Germinal center (tissue), 1 donor: ENCODE measurements around the gene CBX2.

Source experiments
- DNase-seq: peaks from one replicate; pipeline ENCODE4 v3.0.0; 2012; ENCODE audit warnings: mixed read lengths, low spot score

CBX2 gene

DNA sequence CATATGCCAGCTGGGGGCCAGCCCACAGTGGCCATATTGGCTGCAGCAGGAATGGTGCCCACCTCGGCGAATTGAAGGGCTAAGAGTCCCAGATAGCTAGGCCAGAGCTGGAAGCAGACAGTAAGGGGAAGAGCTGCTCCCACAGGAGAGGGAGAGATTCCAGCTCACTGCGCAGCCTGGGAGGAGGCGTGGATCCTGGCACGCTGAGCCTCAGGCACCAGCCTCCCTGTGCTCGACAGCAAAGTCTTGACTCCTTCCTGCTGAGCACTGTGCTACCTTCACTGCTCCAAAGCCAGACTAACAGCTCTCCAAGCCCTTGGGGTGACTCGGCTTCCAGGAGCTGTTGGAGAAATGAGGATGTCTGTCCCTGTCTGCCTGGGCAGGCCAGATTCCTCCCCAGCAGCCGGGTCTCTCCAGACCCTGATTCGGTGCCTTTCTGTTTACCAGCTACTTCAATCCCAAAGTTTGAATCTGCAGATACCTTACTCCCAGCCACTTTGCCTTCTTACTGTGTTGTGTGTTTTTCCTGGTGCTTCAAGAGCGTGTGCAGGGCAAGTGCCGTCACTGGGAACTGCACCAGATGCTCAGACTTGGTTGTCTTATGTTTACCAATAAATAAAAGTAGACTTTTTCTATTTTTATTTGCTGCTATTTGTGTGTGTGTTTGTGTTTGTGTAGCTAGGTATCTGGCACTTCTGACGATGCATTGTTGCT lies 9.1 kb downstream of the CBX2 start:
- no peak for DNase-seq

DNA sequence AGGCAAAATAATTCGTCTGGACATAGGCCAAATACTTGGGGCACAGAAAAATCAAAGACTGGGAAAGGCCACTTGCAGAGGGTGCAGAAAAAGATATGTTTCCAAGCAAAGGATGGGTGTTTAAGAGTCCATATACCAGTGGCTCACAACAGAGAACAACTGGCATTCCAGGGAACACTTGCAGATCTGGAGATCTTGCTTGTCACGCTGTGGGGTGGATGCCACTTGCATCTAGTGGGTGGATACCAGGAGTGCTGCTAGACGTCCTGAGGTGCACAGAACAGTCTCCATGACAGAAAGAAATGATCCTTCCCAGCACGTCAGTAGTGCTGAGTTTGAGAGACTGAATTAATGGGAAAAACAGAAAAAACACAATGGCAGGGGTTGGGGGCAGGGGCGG lies 10.5 kb downstream of the CBX2 start:
- no peak for DNase-seq

DNA sequence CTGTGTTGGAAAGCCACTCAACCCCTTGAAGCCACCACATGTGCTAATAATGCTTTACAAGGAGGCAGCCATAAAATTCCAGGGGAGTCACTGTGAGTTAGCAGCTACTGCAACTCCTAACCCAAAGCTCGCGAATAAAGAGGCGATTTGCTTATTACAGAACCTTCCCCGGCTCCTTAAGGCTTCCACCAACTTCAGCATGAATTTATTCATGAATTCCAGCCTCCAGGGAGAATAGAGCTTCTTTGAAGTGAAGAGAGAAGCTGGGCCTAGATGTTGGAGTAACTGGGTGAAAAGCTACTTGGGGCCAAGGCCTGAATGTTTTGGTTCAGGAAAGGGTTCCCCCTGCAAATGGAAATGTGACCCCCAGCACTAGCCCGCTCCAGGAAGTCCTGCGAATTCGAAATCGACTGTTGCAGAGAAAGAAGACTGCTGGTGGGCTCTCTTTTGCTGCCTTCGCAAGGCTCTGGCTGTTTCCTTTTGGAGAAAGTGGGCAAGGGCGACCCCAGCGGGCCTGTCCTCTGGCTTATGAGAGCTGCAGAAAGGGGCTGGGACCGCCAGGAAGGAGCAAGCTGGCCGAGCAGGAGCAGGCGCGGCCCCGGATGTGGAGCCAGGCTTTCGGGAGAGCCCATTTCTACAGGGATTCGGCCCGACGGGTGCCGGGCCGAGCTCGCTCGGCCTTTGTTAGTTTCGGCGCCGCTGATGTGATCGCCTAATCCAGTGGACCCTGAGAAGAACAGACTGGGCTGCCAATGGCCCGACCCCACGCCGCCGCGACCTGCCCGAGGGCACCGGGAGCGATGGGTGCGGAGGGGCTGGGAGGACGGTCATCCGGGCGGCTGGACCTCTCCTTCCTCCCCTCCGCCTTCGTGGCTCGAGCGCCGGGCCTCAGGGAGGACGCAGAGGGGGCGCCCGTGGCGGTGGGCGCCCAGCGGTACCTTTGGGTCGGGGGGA lies 11.3 kb downstream of the CBX2 start:
- DNase-seq = no peak

DNA sequence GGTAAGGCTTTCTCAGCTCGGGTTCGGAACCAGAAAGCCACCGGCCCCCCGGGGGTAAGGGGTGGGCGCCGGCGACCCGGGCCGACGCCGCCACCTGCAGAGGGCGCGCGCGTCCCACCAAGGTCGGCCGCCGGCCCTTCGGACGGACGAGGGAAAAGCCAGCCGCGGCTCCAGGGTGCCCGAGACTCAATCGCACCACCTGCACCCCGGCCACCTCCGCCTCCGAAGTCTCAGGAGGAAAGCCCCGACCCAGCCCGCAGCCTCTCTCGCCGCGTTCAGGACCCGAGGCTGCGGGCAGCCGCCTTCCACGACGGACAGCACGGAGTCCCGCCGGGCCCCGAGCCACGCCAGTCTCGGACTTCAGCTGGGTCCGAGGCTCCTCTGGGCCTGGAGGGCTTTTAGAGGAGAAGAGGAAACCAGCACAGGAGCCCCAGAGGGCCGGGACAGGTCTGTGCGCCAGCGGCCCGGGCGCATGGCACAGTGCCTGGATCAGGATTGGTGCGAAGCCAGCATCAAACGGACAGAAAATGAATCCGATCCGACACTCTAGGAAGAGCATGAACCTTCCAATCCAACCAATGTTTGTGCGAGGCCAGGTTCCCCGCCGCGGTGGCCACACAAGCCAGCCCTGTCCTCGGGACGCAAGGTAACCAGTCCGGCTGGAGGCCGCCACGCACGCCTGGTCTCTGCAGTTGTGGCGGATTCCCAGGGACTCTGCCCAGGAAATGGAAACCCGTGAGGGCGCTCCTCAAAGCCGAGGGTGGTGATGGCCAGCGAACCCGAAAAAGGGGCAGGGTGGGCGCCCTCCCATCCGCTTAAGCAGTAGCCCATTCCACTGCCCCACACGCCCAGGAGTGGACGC lies 12.2 kb downstream of the CBX2 start:
- DNase-seq = peak; percentile 82

DNA sequence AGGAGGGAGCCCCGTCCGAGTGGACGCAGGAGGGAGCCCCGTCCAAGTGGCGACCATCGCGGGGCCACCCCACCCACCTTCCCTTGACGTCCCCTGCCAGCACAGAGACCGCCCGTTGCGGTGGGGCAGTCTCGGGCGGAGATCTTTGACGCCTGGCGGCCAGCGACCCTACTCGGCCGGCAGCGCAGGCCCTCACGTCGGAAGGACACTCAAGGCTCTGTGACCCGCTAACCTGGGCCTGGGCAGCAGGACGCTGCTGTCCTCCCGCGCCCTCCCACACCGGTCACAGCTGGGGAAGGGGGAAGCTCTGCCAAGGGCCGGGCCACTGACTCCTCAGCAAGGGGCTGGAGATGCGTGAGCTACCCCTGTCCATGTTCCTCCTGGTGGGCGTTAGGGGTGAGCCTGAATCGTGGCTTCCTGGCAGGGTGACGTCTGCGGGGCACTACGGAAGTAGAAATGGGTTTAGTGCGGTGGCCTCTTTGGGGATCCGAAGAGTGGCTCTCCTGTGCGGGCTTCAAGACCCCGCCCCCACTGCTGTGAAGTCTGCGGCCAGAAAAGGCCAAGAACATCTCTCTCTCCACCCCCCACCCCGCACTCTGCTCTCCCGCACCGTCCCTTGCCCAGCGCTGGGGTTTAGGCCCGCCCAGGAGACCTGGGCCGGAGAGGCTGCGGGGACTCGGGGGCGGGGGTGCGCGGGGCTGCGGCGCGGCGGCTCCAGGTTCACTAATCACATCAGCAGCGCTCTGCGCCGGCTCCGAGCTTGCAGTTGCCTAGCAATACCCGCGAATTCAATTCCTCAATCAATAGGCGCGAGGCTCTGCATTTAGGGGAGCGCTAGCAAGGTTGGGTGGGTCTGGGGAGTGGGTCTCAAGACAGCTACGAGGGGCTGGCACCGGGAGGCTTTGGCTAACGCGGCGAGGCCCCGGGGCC lies 13.1 kb downstream of the CBX2 start:
- DNase-seq = no peak

DNA sequence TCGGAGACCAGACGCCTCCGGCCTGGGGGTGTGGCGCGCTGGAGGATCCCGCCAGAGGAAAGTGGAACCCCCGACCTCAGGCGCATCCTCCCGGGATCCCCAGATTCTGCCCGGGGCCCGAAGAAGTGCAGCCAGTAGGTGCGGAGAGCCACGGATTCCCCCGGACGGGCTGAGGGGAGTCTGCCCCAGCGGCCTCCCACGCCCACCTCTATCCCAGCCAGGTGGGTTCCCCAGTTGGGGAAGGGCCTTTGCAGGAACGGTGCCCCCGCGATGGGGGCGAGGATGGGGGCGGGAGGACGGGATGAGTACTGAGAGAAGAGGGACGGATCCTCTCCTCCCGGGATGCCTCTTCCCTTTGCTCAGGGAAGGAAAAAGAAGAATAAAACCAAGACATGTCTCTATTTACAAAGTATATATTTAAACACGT lies 13.8 kb downstream of the CBX2 start:
- no peak for DNase-seq

DNA sequence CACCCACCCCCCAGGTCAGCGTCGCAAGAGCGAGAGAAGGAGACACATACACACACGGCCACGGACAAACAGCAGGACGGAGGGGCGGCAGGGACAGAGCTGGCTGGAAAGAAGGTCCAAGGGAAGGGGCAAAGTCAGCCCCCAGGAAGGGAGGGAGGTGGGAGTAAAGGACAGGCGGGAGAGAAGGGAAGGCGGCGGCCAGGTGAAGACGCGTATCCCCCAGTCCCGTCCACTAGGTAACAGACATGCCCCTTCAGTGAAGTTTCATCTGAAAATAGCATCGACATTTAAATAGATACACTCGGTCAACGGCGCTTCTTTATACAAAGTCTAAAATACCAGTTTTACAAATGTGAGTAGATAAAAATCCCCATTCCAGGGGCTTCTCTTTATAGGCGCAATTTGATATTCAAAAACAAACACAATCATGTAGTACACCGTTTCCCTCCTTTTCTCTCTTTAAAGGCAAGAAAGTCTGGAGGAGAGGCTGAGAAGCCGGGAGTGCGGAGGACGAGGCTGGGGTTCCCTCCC lies 14.5 kb downstream of the CBX2 start:
- no peak for DNase-seq

DNA sequence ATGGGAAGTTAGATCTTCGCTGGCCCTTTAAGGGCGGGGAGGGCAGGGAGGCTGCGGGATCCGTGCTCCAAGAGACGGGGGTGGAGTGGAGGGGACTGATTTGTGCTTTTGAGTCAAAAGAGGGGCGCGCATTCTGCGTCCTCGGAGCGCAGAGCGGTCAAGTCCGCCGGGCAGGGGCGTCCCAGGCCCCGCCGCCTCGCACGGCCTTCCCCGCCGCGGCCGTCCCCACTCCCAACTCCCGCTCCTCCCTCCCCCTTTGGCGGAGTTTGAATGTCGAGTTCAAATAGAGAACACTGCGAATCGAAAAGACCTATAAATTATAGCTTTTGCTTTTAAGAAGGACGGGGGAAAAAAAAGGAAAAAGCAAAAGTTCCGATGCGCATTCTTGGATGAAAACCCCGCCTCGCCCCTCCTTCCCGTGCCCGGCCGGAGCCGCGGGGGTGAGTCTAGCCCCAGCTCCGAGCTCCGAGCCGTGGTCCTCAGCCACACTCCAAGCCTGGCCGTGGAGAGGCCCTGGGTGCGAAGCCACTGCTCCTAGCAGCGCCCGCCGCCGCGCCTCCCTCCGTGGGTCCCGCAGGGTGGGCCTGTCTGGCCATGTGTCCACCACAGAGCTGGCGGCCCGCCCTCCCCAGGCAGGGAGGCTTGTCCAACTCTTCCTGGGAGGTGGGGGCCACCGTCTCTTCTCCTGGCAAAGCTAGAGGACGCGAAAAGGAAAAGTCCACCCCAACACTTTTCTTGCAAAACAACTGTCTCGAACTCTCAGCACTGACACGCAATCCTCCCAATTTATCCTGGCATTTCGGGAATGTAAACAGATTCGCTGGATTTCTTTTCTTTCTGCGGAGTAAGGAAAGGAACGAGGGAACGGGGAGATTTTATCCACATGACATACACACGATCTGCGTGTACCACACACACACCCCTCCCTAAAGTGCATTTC lies 15.3 kb downstream of the CBX2 start:
- no peak for DNase-seq

DNA sequence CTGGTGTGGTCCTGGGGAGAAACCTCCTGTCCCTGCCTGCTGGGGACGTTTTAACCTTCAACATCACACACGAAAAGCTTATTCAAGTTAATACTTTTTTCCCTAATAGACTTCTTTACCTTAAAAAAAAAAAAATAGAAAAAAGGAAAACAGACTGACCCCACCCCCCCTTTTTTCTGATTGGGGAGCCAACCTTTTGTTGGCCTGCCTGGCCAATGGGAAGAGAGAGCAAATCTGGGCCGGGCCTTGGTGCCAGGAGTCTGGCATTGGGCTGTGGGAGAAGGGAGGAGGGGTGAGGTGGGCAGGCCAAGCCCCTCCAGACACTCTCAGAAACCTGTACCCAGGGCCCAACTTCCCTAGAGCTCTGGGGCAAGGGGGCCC lies 16.0 kb downstream of the CBX2 start:
- no peak for DNase-seq

DNA sequence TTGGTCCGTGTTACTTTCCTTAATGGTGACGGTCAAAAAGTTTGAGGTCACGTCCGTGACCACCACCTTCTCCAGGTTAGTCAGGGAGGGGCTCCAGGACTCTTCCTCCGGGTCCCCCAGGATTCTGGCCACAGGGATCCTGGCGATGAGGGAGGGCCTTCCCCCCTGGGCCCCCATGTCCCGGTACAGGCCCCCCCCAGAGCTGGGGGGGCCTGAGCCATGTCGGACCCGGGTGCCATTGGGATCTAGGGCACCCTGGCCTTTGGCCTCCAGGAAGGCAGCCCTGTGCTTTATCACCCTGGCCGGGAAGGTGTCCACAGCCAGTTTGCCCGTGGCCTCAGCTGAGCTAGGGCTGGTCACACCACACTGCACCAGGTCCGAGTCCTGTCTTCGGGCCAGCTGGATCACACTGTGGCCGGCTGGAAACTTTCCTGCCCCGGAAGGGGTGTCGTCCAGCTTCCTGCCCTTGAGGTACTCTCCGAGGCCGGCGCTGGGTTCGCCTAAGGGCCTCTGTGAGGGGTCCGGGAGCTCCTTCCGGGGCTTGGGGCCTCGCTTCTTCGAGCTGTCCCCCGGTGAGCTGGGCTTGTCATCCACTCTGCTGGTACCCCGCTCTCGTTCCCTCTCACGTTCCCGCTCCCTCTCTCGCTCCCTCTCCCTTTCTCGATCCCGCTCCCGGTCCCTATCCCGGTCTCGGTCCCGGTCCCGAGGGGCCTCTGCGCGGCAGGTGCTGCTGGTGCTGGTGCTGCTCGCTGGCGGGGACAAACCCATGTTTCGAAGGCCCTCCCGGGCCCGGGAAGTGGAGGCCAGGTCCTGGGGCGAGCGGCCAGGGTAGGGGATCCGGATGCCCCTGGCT lies 16.9 kb downstream of the CBX2 start:
- no peak for DNase-seq

DNA sequence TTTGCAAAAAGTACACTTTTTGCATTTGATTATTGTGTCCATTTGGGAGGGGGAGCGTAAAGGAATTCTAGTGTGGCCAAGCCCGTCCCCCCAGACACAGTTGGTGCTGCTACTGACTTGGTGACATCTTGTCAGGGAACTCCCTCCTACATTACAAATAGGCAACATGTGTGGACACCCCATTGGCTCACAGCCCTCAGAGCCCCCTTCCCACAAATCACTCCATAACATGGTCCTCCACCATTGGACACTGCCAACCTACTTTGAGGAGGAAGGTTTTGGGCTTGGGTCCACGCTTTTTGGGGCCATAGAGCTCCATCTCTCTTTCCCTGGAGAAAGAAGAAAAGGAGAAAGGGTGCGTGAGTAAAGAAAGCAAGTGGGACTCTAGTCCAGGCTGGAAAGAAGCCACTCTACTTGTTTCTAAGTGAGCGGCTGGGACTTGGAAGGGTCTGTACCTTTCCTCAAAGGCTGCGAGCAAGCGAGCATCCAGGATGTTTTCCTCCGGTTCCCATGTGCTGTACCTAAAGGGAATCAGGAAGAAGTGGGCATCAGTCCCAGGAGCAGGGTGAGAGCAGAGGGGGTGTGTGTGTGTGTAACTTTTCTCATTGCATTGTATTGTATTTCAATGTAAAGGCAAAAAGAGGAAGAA lies 18.0 kb downstream of the CBX2 start:
- no peak for DNase-seq

DNA sequence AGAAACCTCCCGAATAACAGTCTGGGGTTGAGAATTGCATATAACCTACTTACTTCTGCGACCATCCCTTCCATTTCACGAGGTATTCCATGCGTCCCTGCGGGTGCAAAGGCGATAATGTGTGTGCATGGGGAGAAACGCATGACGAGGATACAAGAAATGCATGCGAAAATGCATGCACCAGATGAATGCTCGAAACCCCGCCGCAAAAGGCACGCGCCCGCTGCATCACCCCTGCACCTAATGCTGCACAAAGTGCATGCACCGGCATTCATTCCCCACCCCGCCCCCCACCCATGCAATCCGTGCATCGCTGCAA lies 18.5 kb downstream of the CBX2 start:
- peak; percentile 52 for DNase-seq

DNA sequence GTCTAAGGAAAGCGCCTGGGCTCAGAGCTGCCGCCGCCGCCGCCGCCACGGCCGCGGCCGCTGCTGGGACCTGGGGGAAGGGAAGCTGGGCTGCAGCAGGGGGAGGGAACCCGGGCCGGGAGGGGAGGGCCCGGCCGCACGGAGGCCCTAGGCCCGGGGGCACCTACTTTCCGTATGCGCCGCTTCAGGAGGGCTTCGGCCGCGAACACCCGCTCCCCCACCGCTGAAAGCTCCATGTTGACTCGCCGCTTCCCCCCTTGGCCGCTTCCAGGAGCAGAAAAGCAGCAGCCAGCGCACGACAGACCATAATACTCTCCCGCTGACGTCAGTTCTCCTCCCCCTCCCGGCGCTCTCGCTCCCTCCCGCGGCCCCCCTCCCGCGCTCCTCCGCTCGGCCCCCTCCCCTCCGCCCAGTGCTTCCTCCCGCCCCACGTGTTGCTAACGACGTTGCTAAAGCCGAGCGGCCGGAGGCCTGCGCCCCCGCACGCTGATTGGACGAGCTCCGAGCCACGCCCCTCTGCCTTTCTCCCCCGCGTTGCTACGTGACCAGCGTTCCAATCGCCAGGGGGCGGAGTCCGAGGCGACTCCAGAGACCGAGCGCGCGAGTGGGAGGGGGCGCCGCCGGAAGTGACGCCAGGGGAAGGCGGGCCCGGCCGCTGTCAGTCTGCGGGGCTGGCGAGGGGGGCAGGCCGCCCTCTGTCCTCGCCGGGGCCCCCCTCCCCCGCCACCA lies 19.0 kb downstream of the CBX2 start, which contains the start of gene CBX8:
Gene CBX8 (minus strand): TSS at position 315 of the 729 bp plus-strand sequence. CDS start 79 bp downstream, at position 236.
- DNase-seq = peak; percentile 99

DNA sequence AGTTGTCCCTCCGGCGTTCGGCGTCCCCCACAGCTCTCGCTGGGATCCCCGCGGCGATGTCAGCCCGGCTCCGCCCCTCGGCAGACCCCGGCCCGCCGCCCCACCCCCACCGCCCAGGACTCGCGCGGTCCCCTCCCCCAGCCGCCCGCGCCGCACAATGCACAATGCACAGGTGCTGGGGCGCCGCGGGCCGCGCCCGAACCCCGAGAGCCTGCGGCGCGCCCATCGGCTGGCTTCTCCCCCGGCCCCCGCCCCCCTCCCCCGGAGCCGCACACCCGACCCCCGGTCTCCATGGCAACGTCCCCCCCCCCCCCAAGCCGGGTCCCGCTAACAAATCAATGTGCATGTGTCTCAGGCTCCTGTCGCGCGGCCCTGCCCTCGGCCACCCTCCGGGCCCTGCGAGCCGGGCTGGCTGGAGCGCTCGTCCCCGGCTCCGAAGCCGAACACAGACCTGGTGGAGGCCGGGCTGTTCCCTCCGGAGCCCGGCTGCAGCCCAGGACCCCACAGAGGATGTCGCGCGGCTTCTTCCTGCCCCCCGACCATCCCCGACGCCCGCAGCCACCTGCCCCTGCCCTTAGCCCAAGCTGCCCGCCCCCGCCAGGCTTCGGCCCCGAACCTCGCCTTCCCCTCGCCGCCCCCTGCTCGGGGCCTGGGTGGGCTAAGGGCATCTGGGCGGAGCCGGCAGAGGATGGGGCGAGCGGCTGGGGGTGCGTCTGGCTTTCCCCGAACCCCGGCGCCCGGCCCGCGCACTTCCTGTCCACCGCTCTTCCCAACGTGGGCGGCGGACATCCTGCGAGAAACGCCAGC lies 19.7 kb downstream of the CBX2 start:
- no peak for DNase-seq

DNA sequence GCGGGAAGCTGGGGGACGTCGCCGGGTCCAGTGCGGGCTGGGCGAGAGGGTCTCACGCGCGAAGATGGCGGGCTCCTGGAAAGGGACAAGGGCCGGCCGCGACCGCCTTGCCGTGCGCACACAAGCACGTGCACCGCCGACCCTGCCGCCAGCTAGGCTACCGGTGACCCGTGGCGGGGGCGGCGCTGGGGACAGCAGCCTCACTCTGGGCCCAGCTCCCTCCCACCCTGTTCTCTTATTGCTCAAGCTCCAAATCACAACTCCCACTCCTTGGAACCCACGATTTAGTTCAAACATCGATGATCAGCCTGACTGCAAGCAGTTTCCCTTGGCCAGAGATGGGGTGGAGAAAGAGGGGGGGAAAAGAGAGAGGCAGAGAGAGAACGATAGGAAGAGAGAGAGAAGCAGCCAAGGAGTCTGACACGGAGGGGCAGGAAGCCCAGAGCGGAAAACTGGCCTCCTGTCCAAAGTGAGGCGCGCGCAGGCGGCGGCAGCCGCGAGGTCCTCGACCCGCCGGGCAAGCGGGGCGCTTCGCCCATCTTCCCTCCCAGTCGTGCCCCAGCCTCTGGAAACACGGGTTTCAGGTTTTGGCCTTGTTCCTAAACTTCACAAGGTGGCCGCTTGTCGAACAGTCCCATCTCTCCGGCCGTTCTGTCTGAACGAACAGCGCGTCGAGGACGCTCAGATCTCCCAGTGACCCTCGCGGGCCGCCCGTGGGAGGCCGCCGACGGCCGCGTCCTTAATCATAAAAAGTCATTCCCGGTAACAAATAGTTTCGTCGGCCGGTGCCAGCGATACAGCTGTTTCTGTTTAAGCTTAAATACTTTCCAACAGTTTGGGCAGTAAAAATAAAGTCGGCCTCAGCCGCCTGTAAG lies 20.6 kb downstream of the CBX2 start:
- no peak for DNase-seq

DNA sequence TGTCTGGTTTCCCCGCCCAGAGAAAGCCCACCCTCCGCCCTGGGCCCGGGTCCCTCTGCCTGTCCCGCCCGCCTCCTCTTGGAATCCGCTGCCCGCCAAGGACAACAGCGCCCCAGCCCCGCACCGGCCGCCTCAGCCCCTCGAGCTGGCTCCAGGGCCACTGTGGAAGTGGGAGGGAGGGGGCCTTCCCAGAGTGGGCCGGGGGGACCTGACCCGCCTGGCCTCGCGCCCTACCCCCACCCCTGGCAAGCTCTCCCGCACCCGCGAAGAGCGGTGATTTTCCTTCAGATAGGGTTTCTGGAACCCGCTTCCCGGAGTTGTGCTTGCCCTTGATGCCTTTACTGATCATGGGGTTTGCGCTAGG lies 21.2 kb downstream of the CBX2 start:
- no peak for DNase-seq
